ENCODE measurements around the gene EDDM13. TPM values are rescaled to one million over a fixed set of nuclear protein-coding genes. Genes with fewer than 3 reads are reported as not detected.
A peak's percentile ranks its signal among the peaks of the same experiment; 100 is the strongest.
"Not testable (repeated sequence)": the region's sequence is repeated elsewhere in the genome, so short reads cannot be mapped to it uniquely, and the experiment has no call there.

The EDDM13 gene
- total RNA-seq, 1 donor: not detected

GRCh38 chr19:56319991-56320390 is 47.4 kb downstream of the EDDM13 start:
- no peak for TF ChIP-seq CTCF (IDR thresholded peaks at IDR 0.05; ENCODE audit: insufficient read depth, low read depth, low read length)
- DNase-seq (ENCODE audit: low read depth): no peak
- H3K4me3 ChIP-seq (ENCODE audit: low read depth, low read length): no peak overlapping the region

DNA sequence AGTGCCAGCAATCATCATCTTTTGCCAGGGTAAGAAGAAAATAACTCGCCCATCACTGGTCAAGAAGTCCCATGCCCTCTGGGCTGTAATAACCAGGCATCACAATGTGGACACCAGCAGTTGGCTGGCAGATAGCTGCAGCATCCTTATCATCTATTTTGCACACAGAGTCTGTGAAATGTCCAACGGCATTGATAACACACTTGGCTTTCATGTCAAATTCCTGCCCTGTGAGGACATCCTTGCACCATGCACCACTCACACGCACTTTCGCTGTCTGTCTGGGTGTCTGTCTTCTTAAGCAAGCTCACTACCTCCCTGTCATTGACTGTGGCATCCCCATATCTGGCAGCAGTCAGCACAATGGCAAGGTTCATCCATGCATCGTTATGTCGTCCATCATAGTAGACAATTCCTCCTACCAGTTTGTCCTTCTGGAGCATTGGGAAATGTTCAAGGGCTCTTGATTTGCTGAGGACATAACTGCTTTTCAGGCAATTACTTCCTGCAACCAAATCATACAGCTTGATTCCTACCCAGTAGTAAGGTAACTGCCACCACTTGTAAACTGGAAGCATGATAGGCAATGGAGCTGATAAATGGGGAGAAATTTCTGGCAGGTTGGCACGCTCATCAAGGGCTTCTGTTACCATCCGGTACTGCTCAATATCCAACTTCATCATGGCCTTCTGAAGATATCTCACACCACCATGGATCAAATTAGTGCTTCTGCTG is 48.9 kb downstream of the EDDM13 start:
- no peak for DNase-seq (ENCODE audit: low read depth)
- no peak for TF ChIP-seq CTCF (IDR thresholded peaks at IDR 0.05; ENCODE audit: insufficient read depth, low read depth, low read length)
- H3K4me3 ChIP-seq (ENCODE audit: low read depth, low read length): no peak overlapping the region

DNA sequence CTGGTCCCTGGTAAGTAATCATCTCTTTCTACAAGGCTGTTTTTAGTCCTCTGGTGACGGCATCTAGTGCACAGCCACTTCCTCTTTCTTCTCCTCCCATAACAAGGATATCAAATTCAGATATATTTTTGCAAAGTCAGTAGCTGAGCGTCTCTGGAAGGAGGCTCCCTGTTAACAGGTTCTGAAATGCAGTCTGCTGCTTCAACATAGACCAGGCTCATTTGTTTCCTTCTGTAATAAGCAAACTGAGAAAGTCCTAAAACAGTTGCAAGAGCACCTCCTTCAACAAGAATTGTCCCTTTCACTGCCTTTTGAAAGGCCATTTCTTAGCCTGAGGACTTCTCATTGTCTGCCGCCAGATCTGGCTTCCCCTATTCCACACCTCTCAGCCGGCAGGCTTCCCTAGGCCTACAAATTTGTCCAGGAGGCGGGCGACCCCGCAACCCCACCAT is 49.5 kb downstream of the EDDM13 start:
- no peak overlapping the region for H3K4me3 ChIP-seq (ENCODE audit: low read depth, low read length)
- no peak for DNase-seq (ENCODE audit: low read depth)
- TF ChIP-seq CTCF (IDR thresholded peaks at IDR 0.05; ENCODE audit: insufficient read depth, low read depth, low read length): no peak

- no peak overlapping the region for H3K4me3 ChIP-seq (ENCODE audit: low read depth, low read length)
- TF ChIP-seq CTCF (IDR thresholded peaks at IDR 0.05; ENCODE audit: insufficient read depth, low read depth, low read length): no peak
- DNase-seq (ENCODE audit: low read depth): no peak
These were observed 51.9 kb downstream of the EDDM13 start for GRCh38 chr19:56324436-56324835.

DNA sequence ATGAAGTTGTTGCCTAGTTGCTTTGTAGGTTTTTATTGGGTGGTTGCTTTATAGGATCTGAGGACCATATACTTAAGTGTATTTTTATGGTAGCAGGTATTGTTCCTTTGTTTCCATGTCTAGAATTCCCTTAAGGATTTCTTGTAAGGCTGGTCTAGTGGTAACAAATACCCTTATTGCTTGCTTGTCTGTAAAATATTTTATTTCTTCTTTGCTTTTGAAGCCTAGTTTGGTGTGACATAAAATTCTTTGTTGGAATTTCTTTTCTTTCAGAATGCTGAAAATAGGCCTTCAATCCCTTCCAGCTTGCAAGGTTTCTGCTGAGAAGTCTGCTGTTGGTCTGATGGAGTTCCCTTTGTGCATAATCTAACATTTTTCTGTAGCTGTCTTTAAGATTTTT is 60.1 kb downstream of the EDDM13 start:
- no peak overlapping the region for H3K4me3 ChIP-seq (ENCODE audit: low read depth, low read length)
- no peak for DNase-seq (ENCODE audit: low read depth)
- TF ChIP-seq CTCF (IDR thresholded peaks at IDR 0.05; ENCODE audit: insufficient read depth, low read depth, low read length): no peak

DNA sequence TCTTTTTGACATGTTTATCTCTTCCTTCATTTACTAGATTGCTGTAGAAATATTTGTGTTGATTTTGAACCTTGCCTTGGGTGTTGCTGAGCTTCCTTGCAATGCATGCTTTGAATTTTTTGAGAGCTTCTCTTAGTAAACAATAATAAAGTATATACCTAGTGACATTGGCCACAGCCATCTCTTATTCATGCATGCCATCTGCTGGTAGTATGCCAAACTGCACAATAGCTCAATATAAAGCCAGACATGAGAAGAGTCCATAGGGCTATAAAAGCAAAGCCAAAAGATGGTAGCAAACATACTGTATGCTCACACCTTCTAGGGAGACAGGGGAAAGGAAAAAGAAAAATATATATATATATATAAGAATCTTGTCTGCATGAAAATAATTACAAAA is 61.0 kb downstream of the EDDM13 start:
- DNase-seq (ENCODE audit: low read depth): peak; percentile 69
- H3K4me3 ChIP-seq (ENCODE audit: low read depth, low read length): no peak overlapping the region
- peak; percentile 83 for TF ChIP-seq CTCF (IDR thresholded peaks at IDR 0.05; ENCODE audit: insufficient read depth, low read depth, low read length)

DNA sequence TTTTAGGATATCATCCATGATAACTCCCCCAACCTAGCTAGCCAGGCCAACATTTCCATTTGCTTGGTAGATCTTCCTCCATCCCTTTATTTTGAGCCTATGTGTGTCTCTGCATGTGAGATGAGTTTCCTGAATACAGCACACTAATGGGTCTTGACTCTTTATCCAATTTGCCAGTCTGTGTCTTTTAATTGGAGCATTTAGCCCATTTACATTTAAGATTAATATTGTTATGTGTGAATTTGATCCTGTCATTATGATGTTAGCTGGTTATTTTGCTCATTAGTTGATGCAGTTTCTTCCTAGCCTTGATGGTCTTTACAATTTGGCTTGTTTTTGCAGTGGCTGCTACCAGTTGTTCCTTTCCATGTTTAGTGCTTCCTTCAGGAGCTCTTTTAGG is 62.8 kb downstream of the EDDM13 start:
- not testable (repeated sequence) for H3K4me3 ChIP-seq (ENCODE audit: low read depth, low read length); DNase-seq (ENCODE audit: low read depth)

DNA sequence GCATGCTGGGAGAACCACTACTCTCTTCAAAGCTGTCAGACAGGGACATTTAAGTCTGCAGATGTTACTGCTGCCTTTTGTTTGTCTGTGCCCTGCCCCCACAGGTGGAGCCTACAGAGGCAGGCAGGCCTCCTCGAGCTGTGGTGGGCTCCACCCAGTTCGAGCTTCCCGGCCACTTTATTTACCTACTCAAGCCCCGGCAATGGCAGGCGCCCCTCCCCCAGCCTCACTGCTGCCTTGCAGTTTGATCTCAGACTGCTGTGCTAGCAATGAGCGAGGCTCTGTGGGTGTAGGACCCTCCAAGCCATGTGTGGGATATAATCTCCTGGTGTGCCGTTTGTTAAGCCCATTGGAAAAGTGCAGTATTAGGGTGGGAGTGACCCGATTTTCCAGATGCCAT is 64.5 kb downstream of the EDDM13 start:
- DNase-seq (ENCODE audit: low read depth); H3K4me3 ChIP-seq (ENCODE audit: low read depth, low read length): not testable (repeated sequence)

DNA sequence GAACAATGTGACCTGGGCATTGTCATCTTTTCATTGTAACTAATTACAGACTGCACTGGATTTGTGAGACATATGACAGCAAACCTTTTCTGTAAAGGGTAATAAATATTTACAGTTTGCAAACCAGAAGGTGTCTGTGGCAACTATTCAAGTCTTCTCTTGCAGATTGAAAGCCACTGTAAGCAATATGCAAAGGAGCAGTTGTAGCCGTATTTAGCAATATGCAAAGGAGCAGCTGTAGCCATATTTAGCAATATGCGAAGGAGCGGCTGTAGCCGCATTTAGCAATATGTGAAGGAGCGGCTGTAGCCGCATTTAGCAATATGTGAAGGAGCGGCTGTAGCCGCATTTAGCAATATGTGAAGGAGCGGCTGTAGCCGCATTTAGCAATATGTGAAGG is 66.5 kb downstream of the EDDM13 start:
- not testable (repeated sequence) for DNase-seq (ENCODE audit: low read depth)

More for the DNA sequence above, 66.5 kb downstream of the EDDM13 start:
- not testable (repeated sequence) for H3K4me3 ChIP-seq (ENCODE audit: low read depth, low read length)

All from fibroblast of villous mesenchyme (primary cell).